ENCODE data around the gene PLA2G2F.

The PLA2G2F gene

GRCh38 chr1:20174937-20175666, 36.0 kb downstream of the PLA2G2F start:
- no peak for DNase-seq

- DNase-seq = no peak
Observed at GRCh38 chr1:20178634-20179370, 39.7 kb downstream of the PLA2G2F start.

DNA sequence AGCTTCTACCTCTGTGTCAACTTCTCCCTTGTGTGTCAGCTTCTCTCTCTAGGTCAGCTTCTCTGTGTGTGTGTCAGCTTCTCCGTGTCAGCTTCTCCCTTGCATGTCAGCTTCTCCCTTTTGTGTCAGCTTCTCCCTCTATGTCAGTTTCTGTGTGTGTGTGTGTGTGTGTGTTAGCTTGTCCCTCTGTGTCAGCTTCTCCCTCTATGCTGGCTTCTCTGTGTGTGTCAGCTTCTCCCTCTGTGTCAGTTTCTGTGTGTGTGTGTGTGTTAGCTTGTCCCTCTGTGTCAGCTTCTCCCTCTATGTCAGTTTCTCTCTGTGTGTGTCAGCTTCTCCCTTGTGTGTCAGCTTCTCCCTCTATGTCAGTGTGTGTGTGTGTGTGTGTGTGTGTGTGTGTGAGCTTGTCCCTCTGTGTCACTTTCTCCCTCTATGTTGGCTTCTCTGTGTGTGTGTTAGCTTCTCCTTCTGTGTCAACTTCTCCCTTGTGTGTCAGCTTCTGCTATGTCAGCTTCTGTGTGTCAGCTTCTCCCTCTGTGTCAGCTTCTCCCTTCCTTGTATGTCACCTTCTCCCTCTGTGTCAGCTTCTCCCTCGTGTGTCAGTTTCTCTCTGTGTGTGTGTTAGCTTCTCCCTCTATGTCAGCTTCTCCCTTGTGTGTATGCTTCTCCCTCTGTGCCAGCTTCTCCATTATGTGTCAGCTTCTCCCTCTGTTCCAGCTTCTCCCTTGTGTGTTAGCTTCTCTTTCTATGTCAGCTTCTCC, 40.4 kb downstream of the PLA2G2F start:
- DNase-seq = no peak

DNA sequence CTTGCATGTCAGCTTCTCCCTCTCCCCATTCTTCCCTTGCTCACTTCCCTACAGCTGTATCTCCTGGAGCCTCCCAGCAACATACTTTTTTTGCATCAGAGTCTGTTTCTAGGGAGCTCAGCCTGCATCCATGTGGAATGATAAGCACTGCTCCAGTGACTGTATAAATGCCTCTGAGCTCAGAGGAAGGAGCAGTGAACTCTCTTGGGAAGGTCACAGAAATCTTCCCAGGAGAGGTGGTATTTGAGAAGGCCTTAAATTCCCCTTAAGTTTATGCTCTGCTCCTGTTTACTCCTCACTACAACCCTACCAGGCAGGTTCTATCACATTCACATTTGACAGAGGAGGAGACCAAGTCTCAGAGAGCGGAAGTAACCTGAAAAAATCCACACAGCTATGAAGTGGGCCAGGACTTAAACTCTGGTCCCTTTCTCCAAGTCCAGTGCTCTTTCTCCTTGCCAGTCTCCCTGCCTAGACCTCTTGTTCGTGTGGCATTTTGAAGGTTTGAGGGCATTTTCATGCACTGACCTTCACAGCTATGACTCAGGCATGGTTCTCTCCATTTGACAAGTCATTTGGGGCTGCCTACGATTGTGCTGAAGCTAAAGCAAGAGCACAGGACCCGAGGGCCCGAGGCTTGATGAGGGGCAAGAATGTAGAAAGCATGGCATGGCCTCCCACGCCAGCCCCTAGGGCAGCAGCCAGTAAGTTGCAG, 41.2 kb downstream of the PLA2G2F start:
- DNase-seq = no peak

- no peak for DNase-seq
Observed at GRCh38 chr1:20180844-20181207, 41.7 kb downstream of the PLA2G2F start.

DNA sequence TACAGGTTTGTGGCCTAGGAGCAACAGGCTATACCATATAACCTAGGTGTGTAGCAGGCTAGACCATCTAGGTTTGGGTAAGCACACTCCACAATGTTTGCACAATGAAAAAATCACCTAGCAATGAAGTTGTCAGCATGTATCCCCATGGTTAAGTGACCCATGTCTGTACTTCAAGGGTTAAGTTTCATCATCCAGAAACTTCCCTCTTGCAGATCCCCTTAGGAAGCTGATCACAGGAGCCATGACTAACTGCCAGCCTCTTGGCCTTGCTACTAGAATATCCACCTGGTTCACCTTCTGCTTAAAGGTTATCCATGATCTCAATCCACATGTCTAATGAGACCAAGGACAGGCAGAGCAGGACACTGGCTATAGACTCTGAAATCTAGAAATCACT, 43.3 kb downstream of the PLA2G2F start:
- DNase-seq = no peak

DNA sequence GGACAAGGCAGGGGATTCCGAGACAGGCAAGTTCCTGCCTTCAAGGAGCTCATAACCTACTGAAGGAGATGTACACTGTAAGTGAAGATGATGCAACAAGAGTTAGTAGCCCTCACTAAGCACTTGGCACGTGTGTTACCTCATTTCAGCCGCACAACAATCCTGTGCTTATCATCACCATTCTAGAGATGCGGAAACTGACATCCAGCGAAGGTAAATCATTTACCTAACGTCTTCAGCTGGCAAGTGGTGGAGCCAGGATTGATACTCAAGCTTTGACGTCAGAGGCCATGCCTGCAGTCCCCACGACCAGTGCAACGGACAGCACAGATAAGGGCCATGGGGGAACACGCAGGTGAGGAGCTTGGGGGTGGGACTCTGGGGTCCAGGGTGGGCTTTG, 43.9 kb downstream of the PLA2G2F start:
- DNase-seq = no peak

- no peak for DNase-seq
Observed at GRCh38 chr1:20183616-20184271, 44.6 kb downstream of the PLA2G2F start.

DNA sequence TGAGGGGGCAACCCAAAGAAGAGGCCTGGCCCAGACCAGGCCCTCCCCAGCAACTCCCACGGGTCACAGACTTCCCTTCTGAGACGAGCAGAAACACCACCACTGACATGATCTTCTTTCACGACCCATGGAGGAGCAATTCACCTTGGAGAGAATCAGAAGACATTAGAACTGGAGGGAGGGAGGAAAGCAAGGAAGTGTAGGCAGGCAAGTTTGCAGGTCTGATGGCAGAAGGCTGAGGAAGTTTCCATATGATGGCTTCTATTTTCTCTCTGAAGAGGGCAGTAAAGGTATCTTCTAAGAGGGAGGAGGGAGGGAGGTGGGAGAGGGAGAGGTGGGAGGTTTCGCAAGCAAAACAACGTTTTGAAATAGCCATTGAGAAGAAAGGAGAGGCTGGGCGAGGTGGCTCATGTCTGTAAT, 45.4 kb downstream of the PLA2G2F start:
- DNase-seq = no peak

DNA sequence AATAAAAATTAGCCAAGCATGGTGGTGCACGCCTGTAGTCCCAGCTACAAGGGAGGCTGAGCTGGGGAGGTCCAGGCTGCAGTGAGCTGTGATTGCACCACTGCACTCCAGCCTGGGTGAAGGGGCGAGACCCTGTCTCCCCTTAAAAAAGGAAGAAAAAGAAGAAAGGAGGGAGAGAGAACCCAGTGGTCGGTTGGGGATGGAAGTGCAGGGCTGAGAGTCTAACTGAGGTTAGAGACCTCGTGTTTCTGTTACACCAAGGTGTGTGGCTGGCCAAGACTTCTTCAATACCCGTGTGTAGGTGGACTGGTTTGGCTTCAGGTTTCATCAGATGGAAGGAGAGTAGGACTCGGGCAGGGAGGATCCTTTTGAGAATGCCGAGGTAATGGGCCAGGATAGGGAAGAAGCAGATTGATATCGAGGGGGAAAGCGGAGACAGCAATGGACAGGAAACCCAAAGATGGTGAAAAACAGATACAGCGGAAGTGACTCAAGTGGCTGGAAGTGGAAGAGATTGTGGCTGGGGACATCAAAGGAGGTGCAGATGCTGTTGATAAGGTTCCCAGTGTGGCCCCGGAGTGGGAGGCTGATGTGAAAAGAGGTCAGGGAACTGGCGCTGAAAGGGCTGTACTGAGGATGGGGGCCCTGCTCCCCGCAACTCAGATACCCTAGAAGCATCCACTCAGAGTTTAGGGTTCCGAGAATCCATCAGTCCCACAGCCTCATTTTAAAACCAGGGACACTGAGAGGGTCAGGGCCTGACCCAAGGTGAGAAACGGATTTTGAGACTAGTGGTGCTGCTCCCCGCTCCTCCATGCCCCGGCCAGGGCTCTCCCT, 46.1 kb downstream of the PLA2G2F start:
- no peak for DNase-seq

DNA sequence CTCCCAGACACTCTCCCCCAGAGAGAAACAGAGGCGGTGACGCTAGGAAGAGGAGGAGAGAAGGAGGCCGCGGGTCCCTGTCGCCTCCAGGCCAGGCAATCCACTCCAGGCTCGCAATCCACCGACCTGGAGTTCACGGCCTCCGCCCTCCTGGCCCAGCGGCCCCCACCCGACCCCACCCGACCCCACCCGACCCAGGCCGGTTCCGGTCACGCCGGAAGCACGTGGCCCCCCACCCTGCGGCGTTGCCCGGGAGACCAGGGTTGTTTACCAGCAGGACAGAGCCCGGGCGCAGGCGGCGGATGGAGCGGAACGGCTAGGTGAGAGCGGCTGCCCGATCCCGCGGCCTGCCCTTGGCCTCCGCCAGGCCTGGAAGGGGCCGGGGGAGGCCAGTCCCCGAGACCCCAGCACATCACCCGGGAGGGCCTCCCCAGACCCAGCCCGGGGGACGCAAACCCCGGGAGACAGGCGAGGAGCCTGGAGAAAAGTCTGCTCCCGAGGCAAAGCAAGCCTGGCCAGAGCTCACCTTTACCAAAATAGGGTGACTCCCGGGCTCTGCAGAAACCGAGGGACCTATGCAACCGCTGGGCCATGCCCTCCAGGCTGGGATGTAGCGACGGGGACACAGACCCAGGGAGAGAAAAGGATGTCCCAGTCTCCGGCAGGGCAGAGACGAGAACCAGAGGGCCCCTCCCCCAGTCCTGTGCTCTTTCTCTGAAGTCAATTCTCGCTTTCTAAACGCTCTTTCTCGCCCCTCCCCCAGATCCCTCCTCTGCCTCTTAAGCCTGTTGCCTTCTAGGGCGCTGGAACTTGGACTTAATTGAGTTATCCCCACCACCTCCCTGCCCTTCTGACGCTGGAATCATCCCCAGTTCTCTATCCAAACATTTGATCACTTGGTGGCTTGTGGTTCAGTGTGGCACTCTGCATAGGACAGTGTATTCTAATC, 47.0 kb downstream of the PLA2G2F start, which contains the start of the genes PLA2G2C and UBXN10:
Gene PLA2G2C, minus strand, starts transcription at position 685 of the 949 bp plus-strand sequence. CDS start 9,155 bp downstream, outside the sequence.
Gene UBXN10, plus strand, starts transcription at position 263 of the 949 bp plus-strand sequence. CDS start 4,466 bp downstream, outside the sequence.
- no peak for DNase-seq

DNA sequence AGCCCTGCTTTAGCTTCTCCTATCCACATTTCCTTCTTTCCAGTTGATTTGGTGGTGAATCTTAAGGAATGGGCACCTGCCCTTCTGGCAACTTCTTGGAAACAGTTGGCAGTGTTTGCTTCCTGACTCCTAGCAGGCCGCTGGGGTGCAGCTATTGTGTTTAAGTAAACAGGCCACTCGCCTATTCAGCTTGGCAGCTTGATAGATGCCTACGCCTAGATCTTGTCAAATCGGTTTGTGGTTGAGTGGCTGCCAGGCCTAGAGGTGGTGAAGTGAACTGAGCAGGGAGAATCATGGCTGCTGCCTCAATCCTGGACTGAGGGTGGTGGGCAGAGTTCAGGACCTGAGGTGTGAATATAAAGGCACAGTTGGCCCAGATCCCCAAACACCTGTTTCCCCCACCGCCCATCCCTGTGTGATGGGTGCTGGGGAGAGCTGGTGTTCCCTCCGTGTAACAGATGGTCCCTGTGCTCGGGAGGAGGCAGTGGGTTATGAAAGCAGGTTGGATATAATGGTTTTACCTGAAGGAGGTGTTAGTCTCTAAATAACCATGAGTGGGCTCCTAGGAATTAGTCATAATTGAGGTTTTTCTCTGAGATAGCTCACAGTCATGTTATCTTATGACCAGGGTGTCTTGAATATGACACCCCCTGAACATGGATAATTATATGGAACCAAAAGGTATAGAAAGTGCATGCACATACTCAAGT, 48.1 kb downstream of the PLA2G2F start:
- DNase-seq = no peak

DNA sequence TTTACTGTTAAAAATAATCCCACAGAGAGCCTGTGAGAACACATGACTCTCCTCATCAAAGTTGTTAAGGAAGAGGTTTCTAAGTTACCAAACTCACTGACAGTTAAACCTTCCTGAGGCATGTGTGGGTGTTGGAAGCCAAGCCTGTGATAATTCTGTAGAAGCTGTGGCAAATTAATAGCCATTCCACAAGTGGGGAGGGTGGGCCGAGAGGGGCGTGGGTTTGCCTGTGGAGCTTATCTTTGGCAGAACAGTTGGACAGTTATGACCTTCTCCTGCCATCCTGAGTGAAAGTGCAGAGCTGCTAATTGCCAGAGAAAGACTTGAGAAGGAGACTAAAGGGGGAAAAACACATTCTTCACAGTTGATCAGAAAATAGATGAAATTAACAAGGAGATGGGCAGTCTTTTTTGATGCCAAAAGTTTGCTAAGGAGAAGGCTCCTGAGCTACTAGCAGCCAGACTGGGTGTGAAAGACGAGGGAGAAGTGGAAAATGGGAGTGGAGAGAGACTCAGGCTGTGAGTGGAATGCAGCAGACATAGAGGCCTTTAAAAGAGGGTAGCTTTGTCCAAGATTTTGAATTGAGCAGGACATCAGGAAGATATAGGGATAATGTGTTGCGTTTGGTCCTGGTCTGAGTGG, 48.8 kb downstream of the PLA2G2F start:
- no peak for DNase-seq

DNA sequence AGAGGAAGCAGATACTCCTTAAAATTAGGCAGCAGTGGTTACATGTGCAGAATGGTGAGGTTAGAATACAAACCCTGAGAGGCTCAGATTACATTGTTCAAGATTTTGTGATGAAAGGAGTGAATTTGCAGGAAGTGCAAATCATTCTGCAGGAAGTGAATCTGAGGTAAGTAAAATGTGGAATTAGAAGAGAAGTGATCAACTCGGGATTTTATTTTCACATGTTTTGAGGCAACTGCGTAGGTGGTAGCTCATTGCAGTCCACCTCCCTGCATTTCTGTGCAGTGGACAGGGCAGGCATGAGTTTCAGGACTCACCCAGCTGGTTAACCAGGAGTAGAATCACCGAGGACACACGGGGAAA, 49.3 kb downstream of the PLA2G2F start:
- DNase-seq = no peak

- DNase-seq = no peak
Observed at GRCh38 chr1:20189664-20190063, 50.5 kb downstream of the PLA2G2F start.

GRCh38 chr1:20190256-20191160, 51.4 kb downstream of the PLA2G2F start:
- no peak for DNase-seq

DNA sequence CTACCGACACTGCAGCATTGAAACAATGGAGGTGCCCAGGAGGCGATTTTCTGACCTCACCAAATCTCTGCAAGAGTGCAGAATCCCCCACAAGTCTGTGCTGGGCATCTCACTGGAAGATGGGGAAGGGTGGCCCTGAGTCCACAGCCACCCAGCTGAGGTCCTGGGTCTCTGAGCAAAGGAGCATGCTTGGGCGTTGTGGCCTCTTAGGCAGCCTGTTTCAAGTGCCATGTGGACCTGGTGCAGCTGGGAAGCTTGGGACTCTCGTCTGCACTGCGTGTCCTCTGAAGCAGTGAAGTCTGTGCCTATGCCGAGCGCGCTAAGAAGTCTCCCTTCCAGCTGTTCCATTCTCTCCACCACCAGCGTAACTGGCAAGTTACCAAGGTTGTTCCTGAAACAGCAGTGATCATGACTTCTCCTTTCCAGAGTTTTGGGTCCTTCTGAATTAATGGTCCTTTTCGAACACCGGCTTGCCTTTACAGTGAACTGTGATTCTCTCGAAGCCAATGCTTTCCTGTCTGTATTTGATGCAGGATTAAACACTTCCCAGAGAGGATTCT, 52.2 kb downstream of the PLA2G2F start:
- no peak for DNase-seq

GRCh38 chr1:20192364-20192763, 53.2 kb downstream of the PLA2G2F start:
- DNase-seq = no peak

Data from amniotic stem cell (primary cell).